HG03060 (cell line): ENCODE results near the gene CRLF3.
"Not testable (repeated sequence)": the region's sequence is repeated elsewhere in the genome, so short reads cannot be mapped to it uniquely, and the experiment has no call there.

Experiments
- ATAC-seq: cut with Tn5 transposase; IDR thresholded peaks from one replicate; pipeline ENCODE4 v1.9.1; 2021; ENCODE audit warnings: low read depth, moderate number of reproducible peaks; ENCODE audit not compliant: unreplicated experiment

The CRLF3 gene

GRCh38 chr17:30750982-30751381 lies 73.5 kb downstream of the CRLF3 start:
- not testable (repeated sequence) for ATAC-seq

DNA sequence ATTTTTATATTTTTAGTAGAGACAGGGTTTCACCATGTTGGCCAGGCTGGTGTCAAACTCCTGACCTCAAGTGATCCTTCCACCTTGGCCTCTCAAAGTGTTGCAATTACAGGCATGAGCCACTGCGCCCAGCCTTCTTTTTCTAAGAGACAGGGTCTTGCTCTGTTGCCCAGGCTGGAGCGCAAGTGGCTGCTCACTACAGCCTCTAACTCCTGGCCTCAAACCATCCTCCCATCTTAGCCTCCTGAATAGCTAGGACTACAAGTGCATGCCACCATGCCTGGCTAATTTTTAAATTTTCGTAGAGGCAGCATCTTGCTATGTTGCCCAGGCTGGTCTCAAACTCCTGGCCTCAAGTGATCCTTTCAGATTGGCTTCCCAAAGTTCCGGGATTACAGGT lies 76.9 kb downstream of the CRLF3 start:
- ATAC-seq: not testable (repeated sequence)

GRCh38 chr17:30742669-30743068 lies 81.8 kb downstream of the CRLF3 start:
- not testable (repeated sequence) for ATAC-seq

- ATAC-seq: not testable (repeated sequence)
Measured at GRCh38 chr17:30736371-30736770, 88.1 kb downstream of the CRLF3 start.

- ATAC-seq: not testable (repeated sequence)
Measured at GRCh38 chr17:30735644-30736043, 88.8 kb downstream of the CRLF3 start.

GRCh38 chr17:30735206-30735605 lies 89.3 kb downstream of the CRLF3 start:
- not testable (repeated sequence) for ATAC-seq

- ATAC-seq: not testable (repeated sequence)
Measured at GRCh38 chr17:30734153-30734552, 90.3 kb downstream of the CRLF3 start.
